Vagina (tissue), 2 donors: ENCODE data around the gene DIPK1B.

Experiments
- CTCF ChIP-seq, 3 experiments: fragments of 450-650 bp in 2 of 3; fragments of 200-600 bp in 1 of 3; sonication (generic) in 1 of 3; IDR thresholded peaks; one replicate each; pipeline ENCODE4 v1.5.1; 2017 to 2019; ENCODE audit warnings: antibody characterized with exemption in 3 of 3, mild to moderate bottlenecking in 2 of 3, moderate library complexity in 2 of 3
- POLR2A ChIP-seq, 2 donors: fragments of 450-650 bp; IDR thresholded peaks; one replicate each; pipeline ENCODE4 v1.6.1; 2017; ENCODE audit warnings: antibody characterized with exemption in 2 of 2, mild to moderate bottlenecking in 2 of 2, moderate library complexity in 2 of 2

GRCh38 chr9:136726631-136727191, 14.3 kb downstream of the DIPK1B start:
- no peak for TF ChIP-seq CTCF (IDR thresholded peaks at IDR 0.05)
- TF ChIP-seq POLR2A (IDR thresholded peaks at IDR 0.05) = no peak
